ENCODE data around the gene MYOCOS.

DNA sequence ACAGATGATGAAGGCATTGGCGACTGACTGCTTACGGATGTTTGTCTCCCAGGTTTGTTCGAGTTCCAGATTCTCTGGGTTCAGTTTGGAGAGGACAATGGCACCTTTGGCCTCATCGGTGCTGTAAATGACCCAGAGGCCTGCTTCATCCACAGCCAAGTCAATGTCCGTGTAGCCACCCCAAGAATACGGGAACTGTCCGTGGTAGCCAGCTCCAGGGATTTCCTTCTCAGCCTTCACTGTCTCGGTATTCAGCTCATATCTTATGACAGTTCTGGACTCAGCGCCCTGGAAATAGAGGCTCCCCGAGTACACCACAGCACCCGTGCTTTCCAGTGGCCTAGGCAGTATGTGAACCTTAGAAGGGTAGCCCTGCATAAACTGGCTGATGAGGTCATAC is 14.1 kb downstream of the MYOCOS start:
- TF ChIP-seq, protein P1, sequence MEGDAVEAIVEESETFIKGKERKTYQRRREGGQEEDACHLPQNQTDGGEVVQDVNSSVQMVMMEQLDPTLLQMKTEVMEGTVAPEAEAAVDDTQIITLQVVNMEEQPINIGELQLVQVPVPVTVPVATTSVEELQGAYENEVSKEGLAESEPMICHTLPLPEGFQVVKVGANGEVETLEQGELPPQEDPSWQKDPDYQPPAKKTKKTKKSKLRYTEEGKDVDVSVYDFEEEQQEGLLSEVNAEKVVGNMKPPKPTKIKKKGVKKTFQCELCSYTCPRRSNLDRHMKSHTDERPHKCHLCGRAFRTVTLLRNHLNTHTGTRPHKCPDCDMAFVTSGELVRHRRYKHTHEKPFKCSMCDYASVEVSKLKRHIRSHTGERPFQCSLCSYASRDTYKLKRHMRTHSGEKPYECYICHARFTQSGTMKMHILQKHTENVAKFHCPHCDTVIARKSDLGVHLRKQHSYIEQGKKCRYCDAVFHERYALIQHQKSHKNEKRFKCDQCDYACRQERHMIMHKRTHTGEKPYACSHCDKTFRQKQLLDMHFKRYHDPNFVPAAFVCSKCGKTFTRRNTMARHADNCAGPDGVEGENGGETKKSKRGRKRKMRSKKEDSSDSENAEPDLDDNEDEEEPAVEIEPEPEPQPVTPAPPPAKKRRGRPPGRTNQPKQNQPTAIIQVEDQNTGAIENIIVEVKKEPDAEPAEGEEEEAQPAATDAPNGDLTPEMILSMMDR (IDR thresholded peaks at IDR 0.05 in 2 of 3, conservative IDR thresholded peaks at IDR 0.05 in 1 of 3; ENCODE audit: borderline replicate concordance in 1 of 3, insufficient read depth in 1 of 3, low read depth in 2 of 3, low read length in 2 of 3), result no peak
- TF ChIP-seq EZH2 (IDR thresholded peaks at IDR 0.05) (no peak), POLR2A (IDR thresholded peaks at IDR 0.05; ENCODE audit: borderline replicate concordance, extremely low read depth, insufficient read depth, insufficient read length) (no peak)
